Ramos (cell line): ENCODE results near the gene LELP1.
"Not testable (repeated sequence)": the region's sequence is repeated elsewhere in the genome, so short reads cannot be mapped to it uniquely, and the experiment has no call there.

Experiments used
- in situ Hi-C: fragments of 300-500 bp; cut with MboI; formaldehyde crosslinking; loops from one replicate; pipeline ENCODE4 v1.14.3; 2022; ENCODE audit warnings: low sequenced_read_pairs; ENCODE audit not compliant: unreplicated experiment

The LELP1 gene

DNA sequence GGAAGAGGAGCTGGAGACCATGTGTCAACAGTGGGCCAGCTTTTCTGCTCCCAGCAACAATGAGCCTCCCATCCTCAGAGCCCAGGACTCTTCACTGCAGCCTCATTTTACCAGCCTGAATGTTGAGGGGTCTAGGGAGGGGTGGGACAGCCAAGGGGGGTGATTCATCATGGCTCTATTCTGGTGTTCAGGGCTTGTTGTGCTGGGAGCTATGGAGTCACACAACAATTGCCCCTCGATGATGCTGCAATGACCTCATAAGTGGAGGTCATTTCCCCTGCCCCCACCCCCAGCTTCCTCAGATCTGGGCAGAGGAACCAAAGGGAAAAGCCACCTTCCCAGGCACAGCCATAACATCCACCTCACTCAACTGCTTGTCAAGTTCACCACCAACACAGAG is at the start of gene LELP1:
TSS of gene LELP1 (plus strand) at position 301 of the 400 bp plus-strand sequence. CDS start 1,278 bp downstream, outside the sequence.
- in situ Hi-C loops = no loop called here

DNA sequence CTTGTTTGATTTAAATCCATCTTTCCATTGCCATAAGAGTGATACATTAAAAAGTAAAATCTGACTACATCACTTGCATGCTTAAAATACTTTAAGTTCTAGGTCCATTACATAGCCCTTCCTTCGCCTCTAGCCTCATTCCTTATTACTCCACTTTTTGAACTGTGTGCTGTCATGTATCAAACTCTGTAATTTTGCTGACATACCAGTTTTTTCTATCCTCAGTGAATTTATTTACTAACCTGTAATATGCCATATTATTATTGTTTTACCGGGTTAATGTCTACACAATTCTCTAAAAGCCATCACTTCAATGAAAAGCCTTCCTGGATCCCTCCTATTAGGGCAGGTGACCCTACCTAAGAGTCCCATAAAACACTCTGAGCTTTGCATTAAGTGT is 47.7 kb upstream of the LELP1 start:
- in situ Hi-C loops = no loop called here

- in situ Hi-C loops = no loop called here
Observed at GRCh38 chr1:153168686-153169085, 34.5 kb upstream of the LELP1 start.

- in situ Hi-C loops = no loop called here
Observed at GRCh38 chr1:153174624-153175023, 28.6 kb upstream of the LELP1 start.

DNA sequence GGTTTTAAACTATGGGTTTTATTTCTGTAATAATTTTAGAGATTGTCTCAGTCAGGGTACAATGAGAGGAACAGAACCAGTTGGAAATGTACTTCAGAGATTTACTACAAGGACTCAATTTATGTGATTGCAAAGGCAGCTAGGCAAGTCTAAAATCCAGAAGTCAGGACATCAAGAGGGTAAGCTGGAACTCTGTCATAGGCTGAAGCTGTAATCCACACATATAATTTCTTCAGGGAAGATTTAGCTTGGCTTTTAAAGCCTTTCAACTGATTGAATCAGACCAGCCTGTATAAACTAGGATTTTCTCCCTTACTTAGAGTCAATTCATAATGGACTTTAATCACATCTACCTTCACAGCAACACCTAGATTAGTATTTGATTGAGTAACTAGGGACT is 24.3 kb upstream of the LELP1 start:
- in situ Hi-C loops = no loop called here

DNA sequence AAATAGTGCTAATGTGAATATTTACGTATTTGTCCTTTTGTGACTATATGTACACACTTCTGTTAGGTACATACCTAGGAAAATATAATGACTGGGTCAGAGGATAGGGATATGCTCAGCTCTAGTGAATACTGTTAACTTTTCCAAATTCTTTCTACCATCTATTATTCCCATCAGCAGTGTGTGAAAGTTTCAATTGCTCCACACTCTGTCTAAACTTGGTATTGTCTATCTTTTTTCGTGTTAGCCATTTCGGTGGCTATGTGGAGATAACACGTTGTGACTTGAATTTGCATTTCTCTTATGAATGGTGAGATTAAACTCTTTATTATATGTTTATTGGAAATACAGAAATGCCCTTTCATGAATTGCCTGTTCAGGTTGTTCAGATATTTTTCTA is 22.7 kb upstream of the LELP1 start:
- in situ Hi-C loops = no loop called here

DNA sequence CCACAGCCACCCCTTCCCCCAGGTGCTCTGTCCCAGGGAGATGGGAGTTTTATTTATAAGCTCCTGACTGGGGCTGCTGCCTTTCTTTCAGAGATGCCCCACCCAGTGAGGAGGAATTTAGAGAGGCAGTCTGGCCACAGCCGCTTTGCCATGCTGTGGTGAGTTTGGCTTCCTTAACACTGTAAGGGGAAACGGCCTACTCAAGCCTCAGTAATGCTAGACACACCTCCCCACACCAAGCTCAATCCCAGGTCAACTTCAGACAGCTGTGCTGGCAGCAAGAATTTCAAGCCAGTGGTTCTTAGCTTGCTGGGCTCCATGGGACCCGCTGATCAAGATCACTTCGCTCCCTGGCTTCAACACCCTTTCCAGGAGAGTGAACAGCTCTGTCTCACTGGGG is 14.9 kb upstream of the LELP1 start:
- in situ Hi-C loops = not testable (repeated sequence)

DNA sequence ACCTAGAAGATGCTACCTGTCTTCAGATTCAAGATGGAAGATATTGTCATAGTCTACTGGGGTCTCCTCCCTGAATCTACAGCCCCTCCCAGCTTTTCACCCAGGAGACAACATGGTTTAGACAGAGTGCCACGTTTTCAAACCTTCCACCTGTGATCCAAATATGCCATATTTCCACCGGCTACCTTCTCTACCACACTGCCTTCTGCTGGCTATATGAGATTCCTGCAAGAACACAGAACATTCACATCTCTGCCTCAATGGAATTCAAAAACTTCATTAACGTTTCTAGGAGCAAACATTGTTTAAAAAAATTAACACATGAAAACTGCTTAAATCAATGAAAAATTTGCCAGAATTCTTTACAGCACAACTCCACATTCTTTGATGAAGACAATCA is 12.9 kb upstream of the LELP1 start:
- in situ Hi-C loops = no loop called here

GRCh38 chr1:153192697-153193096 is 10.5 kb upstream of the LELP1 start:
- in situ Hi-C loops = no loop called here

- in situ Hi-C loops = no loop called here
Observed at GRCh38 chr1:153194331-153195050, 8.7 kb upstream of the LELP1 start.

- in situ Hi-C loops = no loop called here
Observed at GRCh38 chr1:153195216-153195615, 8.0 kb upstream of the LELP1 start.

DNA sequence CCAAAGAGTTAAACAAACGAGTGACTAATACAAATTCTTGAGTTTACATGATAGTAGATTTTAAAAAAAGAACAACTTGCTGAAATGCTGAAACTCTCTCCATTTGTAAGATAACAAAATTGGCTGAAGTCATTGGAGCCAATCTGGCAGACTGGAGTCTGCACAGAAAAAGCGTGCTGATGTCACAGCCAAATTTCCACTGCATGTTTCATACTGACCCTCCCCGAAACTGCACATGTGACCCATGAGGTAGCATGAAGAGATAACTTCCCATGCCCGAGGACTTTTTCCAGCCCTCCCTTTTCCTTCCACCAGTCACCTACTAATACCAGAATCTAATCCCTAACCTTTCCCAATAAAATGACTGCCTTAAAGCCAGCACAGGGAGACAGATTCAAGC is 1.2 kb upstream of the LELP1 start:
- in situ Hi-C loops = no loop called here

GRCh38 chr1:153206631-153207030 is 3.4 kb downstream of the LELP1 start:
- in situ Hi-C loops = no loop called here

- in situ Hi-C loops = no loop called here
Observed at GRCh38 chr1:153210206-153210605, 7.0 kb downstream of the LELP1 start.

DNA sequence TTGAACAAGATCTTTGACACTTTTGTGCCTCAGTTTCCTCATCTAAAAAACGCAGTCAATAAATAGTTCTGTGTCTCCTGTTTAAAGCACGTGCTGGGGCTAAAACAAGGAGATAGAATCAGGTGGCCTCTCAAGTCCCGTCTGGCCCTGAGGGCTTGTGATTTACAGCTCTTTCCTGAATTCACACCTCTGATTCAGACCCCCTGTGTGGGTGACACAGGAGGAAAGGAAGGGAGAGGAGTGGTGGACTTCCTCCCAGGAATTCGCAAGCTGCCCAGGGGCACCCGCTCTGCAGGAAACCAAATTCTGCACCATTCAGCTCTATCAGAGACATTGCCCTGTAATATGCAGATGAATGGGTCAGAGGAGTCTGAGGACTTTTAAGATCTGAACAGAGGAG is 9.0 kb downstream of the LELP1 start:
- in situ Hi-C loops = no loop called here

DNA sequence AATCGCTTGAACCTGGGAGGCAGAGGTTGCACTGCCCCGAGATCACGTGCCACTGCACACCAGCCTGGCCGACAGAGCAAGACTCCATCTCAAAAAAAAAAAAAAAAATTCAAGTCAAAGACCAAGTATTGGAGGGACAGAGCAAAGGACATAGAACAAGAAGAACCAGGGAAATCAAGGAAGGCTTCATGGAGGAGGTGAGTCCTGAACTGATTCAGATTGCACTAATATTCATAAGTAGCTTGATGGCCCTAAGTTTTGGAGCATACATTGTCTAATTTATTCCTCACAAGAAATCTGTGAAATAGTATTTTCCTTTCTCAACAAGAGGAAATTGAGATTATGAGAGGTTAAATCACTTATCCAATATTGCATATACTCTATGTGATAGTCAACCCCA is 10.3 kb downstream of the LELP1 start:
- in situ Hi-C loops = no loop called here

DNA sequence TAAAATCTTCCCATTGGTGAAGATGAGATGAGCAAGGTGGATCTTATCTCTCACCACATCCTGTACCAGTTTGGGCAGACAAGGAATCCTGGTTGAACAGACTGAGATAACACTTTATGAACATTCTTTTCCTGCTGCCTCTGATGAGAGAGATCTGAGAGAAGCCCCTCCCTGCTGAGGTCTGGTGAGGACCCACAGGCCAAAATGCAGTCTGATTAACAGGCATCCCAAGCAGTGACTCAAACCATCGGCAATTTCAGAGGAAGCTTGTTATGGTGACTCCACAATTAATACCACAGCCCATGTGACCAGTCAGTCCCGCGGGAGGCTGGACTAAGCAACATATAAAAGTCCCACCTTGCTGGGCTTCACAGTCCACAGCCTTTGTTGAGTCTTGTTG is 14.0 kb downstream of the LELP1 start, which contains the start of gene PRR9:
TSS of gene PRR9 (plus strand) at position 373 of the 400 bp plus-strand sequence. CDS start 561 bp downstream, outside the sequence.
- in situ Hi-C loops = no loop called here

GRCh38 chr1:153217744-153218416 is 14.7 kb downstream of the LELP1 start:
- in situ Hi-C loops = no loop called here

DNA sequence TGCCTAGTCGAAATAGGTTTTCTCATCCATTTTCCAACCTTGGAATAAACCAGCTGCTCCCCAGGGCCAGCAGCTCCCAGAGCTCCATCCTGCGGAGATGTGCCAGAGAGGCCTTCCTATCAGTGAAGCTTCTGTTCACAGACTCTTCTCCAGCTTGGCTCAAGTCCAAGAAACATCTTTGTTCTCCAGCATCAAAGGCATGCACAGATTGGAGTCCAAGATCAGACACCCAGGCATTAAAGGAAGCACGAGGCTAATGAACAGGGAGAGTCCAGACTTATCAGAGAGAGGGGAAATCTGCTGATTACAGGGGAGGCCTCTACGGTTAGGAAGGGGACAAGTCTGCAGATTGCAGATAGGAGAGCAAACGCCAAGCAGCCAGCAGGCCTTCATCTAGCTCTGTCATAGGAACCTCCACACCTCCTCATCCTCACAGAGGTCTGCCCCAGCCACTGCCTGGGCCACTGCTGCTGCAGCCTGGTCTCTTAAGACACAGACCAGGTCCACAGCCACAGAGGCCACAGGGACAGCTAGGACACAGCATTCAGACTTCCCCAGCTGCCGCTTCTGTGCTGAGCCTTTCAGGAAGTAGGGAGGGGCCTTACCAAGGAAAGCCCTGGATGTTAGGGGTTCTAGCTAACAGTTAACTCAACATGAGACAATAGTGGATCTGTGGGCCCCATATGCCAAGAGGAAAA is 17.5 kb downstream of the LELP1 start:
- in situ Hi-C loops = no loop called here

- in situ Hi-C loops = not testable (repeated sequence)
Observed at GRCh38 chr1:153223040-153223891, 20.0 kb downstream of the LELP1 start.
